SH-SY5Y (cell line): ENCODE measurements around the gene IL16.

Experiments used
- GATA2 ChIP-seq: IDR thresholded peaks from 2 replicates; pipeline ENCODE4 v1.6.1; 2011; ENCODE audit warnings: mild to moderate bottlenecking, low read depth, low read length
- GATA3 ChIP-seq: IDR thresholded peaks from 2 replicates; pipeline ENCODE4 v1.6.1; 2011; ENCODE audit warnings: low read depth, mild to moderate bottlenecking, low read length, moderate library complexity

IL16 gene

GRCh38 chr15:81292523-81293001, 95.9 kb downstream of the IL16 start:
- TF ChIP-seq GATA3 (no peak), GATA2 (no peak)

- TF ChIP-seq GATA3: no peak
- TF ChIP-seq GATA2: peak; percentile 54
These were observed 97.2 kb downstream of the IL16 start for GRCh38 chr15:81293728-81294515.

- TF ChIP-seq GATA3 (no peak), GATA2 (no peak)
These were observed 97.8 kb downstream of the IL16 start for GRCh38 chr15:81294516-81294880.

- TF ChIP-seq GATA3 (no peak), GATA2 (no peak)
These were observed 98.9 kb downstream of the IL16 start for GRCh38 chr15:81295486-81296121.

GRCh38 chr15:81296186-81296585, 99.5 kb downstream of the IL16 start:
- TF ChIP-seq GATA2 (no peak), GATA3 (no peak)

GRCh38 chr15:81296673-81297072, 100.0 kb downstream of the IL16 start:
- TF ChIP-seq GATA3: no peak
- no peak for TF ChIP-seq GATA2

- TF ChIP-seq GATA3 (no peak), GATA2 (no peak)
These were observed 100.5 kb downstream of the IL16 start for GRCh38 chr15:81297147-81297572.

- TF ChIP-seq GATA2: no peak
- no peak for TF ChIP-seq GATA3
These were observed 101.2 kb downstream of the IL16 start for GRCh38 chr15:81297603-81298575.

- no peak for TF ChIP-seq GATA2
- TF ChIP-seq GATA3: no peak
These were observed 101.9 kb downstream of the IL16 start for GRCh38 chr15:81298611-81299010.

- TF ChIP-seq GATA2 (no peak), GATA3 (no peak)
These were observed 102.5 kb downstream of the IL16 start for GRCh38 chr15:81299156-81299555.

- TF ChIP-seq GATA2 (no peak), GATA3 (no peak)
These were observed 103.1 kb downstream of the IL16 start for GRCh38 chr15:81299630-81300273.

- TF ChIP-seq GATA2: no peak
- no peak for TF ChIP-seq GATA3
These were observed 104.7 kb downstream of the IL16 start for GRCh38 chr15:81301385-81301784.

GRCh38 chr15:81301815-81302399, 105.2 kb downstream of the IL16 start:
- TF ChIP-seq GATA2 (no peak), GATA3 (no peak)
